ENCODE data around the gene ABHD8. TPM values are rescaled to one million over a fixed set of nuclear protein-coding genes. Genes with fewer than 3 reads are reported as not detected.
A peak's percentile ranks its signal among the peaks of the same experiment; 100 is the strongest.

Gene ABHD8
- total RNA-seq, 1 donor from 2014 or later, result 20.1 TPM

GRCh38 chr19:17333611-17334413 is 30.6 kb upstream of the ABHD8 start:
- peak; percentile 88 for DNase-seq (ENCODE audit: low spot score)

GRCh38 chr19:17332677-17333581 is 29.7 kb upstream of the ABHD8 start:
- no peak for DNase-seq (ENCODE audit: low spot score)

GRCh38 chr19:17332360-17332676 is 29.1 kb upstream of the ABHD8 start:
- DNase-seq (ENCODE audit: low spot score), result no peak

GRCh38 chr19:17331045-17331558 is 27.9 kb upstream of the ABHD8 start:
- no peak for DNase-seq (ENCODE audit: low spot score)

GRCh38 chr19:17330262-17331044 is 27.2 kb upstream of the ABHD8 start:
- DNase-seq (ENCODE audit: low spot score), result no peak

GRCh38 chr19:17329366-17330261 is 26.4 kb upstream of the ABHD8 start:
- no peak for DNase-seq (ENCODE audit: low spot score)

- no peak for DNase-seq (ENCODE audit: low spot score)
Observed at GRCh38 chr19:17328517-17329365, 25.5 kb upstream of the ABHD8 start.

- peak; percentile 76 for DNase-seq (ENCODE audit: low spot score)
Observed at GRCh38 chr19:17327654-17328516, 24.7 kb upstream of the ABHD8 start.

- DNase-seq (ENCODE audit: low spot score), result no peak
Observed at GRCh38 chr19:17327068-17327653, 23.9 kb upstream of the ABHD8 start.

GRCh38 chr19:17326595-17326966 is 23.4 kb upstream of the ABHD8 start:
- DNase-seq (ENCODE audit: low spot score), result no peak

GRCh38 chr19:17325881-17326594 is 22.8 kb upstream of the ABHD8 start:
- DNase-seq (ENCODE audit: low spot score), result no peak

- no peak for DNase-seq (ENCODE audit: low spot score)
Observed at GRCh38 chr19:17325133-17325532, 21.9 kb upstream of the ABHD8 start.

- DNase-seq (ENCODE audit: low spot score), result no peak
Observed at GRCh38 chr19:17324357-17325114, 21.3 kb upstream of the ABHD8 start.

- DNase-seq (ENCODE audit: low spot score), result no peak
Observed at GRCh38 chr19:17323964-17324332, 20.7 kb upstream of the ABHD8 start.

GRCh38 chr19:17323300-17323963 is 20.2 kb upstream of the ABHD8 start:
- no peak for DNase-seq (ENCODE audit: low spot score)

GRCh38 chr19:17322854-17323253 is 19.6 kb upstream of the ABHD8 start:
- DNase-seq (ENCODE audit: low spot score), result no peak
